ENCODE results near the gene SERPINI1. TPM values are rescaled to one million over a fixed set of nuclear protein-coding genes. Genes with fewer than 3 reads are reported as not detected.

Gene SERPINI1
- total RNA-seq, 6 donors from 2014 or later: 0.89 to 7.9 (median 4.5) TPM

DNA sequence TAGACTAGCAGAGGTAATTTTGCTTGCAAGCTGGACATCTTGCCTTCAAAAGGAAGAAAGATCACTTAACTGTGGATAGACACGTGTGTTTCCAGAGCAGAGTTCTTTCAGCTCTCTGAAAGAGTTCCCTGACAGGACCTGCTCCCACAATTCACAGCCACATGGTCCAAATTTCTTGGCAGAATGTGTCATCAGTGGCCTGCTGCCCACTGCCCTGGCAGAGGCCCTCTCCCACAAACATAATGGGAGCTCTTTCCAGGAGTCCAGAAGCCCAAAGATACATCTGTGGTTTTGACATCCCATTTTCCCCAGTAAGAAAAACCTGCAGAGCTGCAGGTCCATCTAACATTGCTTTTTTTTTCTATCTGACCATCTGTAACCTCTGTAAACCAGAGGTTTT, 48.3 kb downstream of the SERPINI1 start:
- 57 to 84% methylated on average over 1 of the region's 1 CpG for WGBS, 2 donors
- Histone ChIP-seq H3K4me3 (no peak overlapping the region), H3K36me3 (no peaks in the 10 kb centered on the region), H3K27me3 (no peaks in the 10 kb centered on the region), H3K4me1 (no peaks in the 10 kb centered on the region), H3K9me3 (no peaks in the 10 kb centered on the region), H3K27ac (no peak overlapping the region)
- no peak for DNase-seq
- TF ChIP-seq, protein P1, sequence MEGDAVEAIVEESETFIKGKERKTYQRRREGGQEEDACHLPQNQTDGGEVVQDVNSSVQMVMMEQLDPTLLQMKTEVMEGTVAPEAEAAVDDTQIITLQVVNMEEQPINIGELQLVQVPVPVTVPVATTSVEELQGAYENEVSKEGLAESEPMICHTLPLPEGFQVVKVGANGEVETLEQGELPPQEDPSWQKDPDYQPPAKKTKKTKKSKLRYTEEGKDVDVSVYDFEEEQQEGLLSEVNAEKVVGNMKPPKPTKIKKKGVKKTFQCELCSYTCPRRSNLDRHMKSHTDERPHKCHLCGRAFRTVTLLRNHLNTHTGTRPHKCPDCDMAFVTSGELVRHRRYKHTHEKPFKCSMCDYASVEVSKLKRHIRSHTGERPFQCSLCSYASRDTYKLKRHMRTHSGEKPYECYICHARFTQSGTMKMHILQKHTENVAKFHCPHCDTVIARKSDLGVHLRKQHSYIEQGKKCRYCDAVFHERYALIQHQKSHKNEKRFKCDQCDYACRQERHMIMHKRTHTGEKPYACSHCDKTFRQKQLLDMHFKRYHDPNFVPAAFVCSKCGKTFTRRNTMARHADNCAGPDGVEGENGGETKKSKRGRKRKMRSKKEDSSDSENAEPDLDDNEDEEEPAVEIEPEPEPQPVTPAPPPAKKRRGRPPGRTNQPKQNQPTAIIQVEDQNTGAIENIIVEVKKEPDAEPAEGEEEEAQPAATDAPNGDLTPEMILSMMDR (IDR thresholded peaks at IDR 0.05): no peak
- TF ChIP-seq POLR2A (IDR thresholded peaks at IDR 0.05): no peak
- no peak for TF ChIP-seq POLR2AphosphoS5 (IDR thresholded peaks at IDR 0.05)
- TF ChIP-seq EP300 (IDR thresholded peaks at IDR 0.05): no peak
- ATAC-seq (ENCODE audit: low FRiP score in 2 of 2): no peak

- no peaks in the 10 kb centered on the region for H3K4me1 ChIP-seq
- ATAC-seq (ENCODE audit: low FRiP score in 2 of 2): no peak
Measured at GRCh38 chr3:167785790-167786189, 50.3 kb downstream of the SERPINI1 start.

GRCh38 chr3:167787440-167787839, 51.9 kb downstream of the SERPINI1 start:
- H3K4me1 ChIP-seq: no peaks in the 10 kb centered on the region
- no peak overlapping the region for H3K4me3 ChIP-seq
- TF ChIP-seq EP300 (IDR thresholded peaks at IDR 0.05) (no peak), POLR2AphosphoS5 (IDR thresholded peaks at IDR 0.05) (no peak)
- no peaks in the 10 kb centered on the region for H3K9me3 ChIP-seq
- H3K27me3 ChIP-seq: no peaks in the 10 kb centered on the region
- ATAC-seq (ENCODE audit: low FRiP score in 2 of 2) (no peak), DNase-seq (no peak)
- WGBS, 2 donors: 33 to 43% methylated on average over 4 of the region's 4 CpGs
- no peak overlapping the region for H3K27ac ChIP-seq
- H3K36me3 ChIP-seq: no peaks in the 10 kb centered on the region

More at GRCh38 chr3:167785790-167786189, 50.3 kb downstream of the SERPINI1 start:
- Histone ChIP-seq H3K27ac (no peak overlapping the region), H3K27me3 (no peaks in the 10 kb centered on the region), H3K4me3 (no peak overlapping the region), H3K36me3 (no peaks in the 10 kb centered on the region), H3K9me3 (no peaks in the 10 kb centered on the region)
- WGBS, 2 donors: 72 to 88% methylated on average over 3 of the region's 3 CpGs
- TF ChIP-seq EP300 (IDR thresholded peaks at IDR 0.05) (no peak), POLR2AphosphoS5 (IDR thresholded peaks at IDR 0.05) (no peak), POLR2A (IDR thresholded peaks at IDR 0.05) (no peak)
- TF ChIP-seq, protein P1 (IDR thresholded peaks at IDR 0.05): no peak
- no peak for DNase-seq

DNA sequence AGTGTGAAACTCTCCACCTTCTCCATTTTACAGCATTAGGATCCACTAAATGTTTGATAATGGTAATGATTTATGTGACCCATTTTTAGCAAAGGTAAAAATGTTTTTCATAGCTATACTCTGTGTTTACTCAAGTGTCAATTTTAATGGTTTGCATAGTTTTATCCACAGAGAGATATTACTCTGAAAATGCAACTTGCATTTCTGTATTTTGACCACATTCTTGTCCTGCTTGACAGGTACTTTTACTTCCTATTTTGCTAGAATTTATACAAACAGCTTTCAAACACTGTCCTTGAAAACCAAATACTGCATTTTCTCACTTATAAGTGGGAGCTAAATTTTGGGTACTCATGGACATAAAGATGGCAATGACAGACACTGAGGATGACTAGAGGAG, 62.9 kb downstream of the SERPINI1 start:
- Histone ChIP-seq H3K36me3 (no peaks in the 10 kb centered on the region), H3K9me3 (no peaks in the 10 kb centered on the region), H3K4me1 (no peaks in the 10 kb centered on the region), H3K4me3 (no peak overlapping the region), H3K27me3 (no peaks in the 10 kb centered on the region), H3K27ac (no peak overlapping the region)
- DNase-seq (no peak), ATAC-seq (ENCODE audit: low FRiP score in 2 of 2) (no peak)
- TF ChIP-seq, protein P1 (IDR thresholded peaks at IDR 0.05): no peak
- TF ChIP-seq POLR2AphosphoS5 (IDR thresholded peaks at IDR 0.05): no peak
- TF ChIP-seq POLR2A (IDR thresholded peaks at IDR 0.05): no peak
- TF ChIP-seq EP300 (IDR thresholded peaks at IDR 0.05): no peak

DNA sequence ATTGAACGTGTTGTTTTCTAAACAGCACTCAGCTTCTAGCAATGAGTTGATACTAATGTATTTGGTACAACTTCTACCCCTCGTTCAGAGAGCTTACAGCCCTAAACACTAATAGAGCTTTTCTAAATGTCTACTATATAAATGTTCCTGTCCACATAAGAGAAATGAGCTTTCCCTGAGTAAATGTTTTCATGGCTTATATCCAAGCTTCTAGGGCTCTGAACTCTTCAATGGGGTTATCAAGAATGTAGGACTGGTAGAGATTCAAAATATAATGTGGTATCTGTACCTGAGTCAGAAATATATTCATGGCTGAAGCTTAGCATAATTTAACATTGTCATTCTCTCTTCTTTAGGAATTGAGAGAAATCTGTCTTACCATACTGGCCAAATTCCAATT, 73.4 kb downstream of the SERPINI1 start:
- 51 to 62% methylated on average over 2 of the region's 2 CpGs for WGBS, 2 donors
- Histone ChIP-seq H3K4me3 (no peak overlapping the region), H3K4me1 (no peaks in the 10 kb centered on the region), H3K36me3 (no peaks in the 10 kb centered on the region), H3K27me3 (no peaks in the 10 kb centered on the region), H3K9me3 (no peaks in the 10 kb centered on the region), H3K27ac (no peak overlapping the region)
- TF ChIP-seq, protein P1 (IDR thresholded peaks at IDR 0.05): no peak
- TF ChIP-seq POLR2A (IDR thresholded peaks at IDR 0.05): no peak
- TF ChIP-seq POLR2AphosphoS5 (IDR thresholded peaks at IDR 0.05): no peak
- TF ChIP-seq EP300 (IDR thresholded peaks at IDR 0.05): no peak
- no peak for ATAC-seq (ENCODE audit: low FRiP score in 2 of 2)
- DNase-seq: no peak
